HK-2 (cell line): ENCODE results near the gene CLCA2.

ENCODE experiments used
- DNase-seq: peaks from one replicate; pipeline ENCODE4 v3.0.0-alpha.2; 2018; ENCODE audit not compliant: unreplicated experiment

Gene CLCA2

DNA sequence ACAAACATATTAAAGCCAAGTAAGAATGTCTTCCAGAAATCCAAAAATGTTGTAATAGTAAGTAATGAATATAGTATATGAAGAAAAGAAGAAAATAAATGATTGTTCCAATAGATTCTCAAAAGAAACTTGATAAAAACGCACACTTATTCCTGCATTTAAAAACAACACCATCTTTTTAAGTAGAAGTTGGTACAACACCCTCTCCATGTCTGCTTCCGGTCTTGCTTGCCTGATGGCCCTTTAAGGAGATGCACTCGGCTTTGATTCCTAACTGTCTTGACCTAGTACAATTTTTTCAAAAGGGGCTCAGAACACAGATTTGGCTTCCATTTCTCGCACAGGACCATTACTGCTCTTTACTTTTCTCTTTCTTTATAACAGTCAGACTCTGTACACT lies 53.7 kb downstream of the CLCA2 start:
- DNase-seq = no peak

DNA sequence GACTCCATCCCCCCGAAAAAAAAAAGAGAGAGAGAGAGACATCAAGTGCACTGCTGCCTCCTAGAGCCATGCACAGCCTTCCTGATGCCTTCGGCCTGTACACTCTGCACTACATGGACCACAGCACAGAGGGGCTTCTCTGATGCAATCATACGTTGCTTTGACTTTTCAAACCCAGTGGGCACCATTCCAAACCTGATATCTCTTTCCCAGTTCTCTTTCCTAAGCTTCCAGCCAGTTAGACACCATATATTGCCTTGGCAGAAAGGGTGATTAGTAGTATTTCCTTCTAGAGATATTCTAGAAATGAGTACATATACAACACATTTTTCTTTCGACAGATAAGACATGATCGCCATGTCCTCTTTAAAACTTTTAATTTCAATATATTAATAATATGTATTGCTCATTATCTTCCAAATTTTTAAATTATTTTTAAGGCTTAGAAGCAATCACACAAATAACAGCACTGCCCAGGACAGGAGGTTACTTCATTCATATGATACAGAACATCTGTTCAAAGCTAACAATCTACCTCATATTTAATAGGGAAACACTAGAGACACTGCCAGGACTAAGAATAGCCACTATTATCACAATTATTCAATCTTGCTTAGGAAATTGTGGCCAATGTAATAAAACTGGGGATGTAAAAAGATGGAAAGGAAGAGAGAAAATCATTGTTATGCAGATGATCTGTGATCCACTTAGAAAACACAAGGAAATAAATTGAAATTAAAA lies 54.6 kb downstream of the CLCA2 start:
- DNase-seq = no peak

DNA sequence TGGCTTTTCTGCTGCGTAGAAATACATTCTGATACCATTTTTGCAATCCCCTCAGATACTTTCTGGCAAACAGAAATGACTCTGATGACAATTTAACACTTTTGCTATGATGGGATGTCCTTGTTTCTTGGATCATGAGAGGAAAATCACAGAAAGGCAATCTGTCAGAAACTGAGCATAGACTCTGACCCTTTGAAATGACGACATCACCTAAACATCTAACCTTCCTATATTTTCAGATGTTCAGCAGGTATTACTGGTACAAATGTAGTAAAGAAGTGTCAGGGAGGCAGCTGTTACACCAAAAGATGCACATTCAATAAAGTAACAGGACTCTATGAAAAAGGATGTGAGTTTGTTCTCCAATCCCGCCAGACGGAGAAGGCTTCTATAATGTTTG lies 58.0 kb downstream of the CLCA2 start:
- no peak for DNase-seq

DNA sequence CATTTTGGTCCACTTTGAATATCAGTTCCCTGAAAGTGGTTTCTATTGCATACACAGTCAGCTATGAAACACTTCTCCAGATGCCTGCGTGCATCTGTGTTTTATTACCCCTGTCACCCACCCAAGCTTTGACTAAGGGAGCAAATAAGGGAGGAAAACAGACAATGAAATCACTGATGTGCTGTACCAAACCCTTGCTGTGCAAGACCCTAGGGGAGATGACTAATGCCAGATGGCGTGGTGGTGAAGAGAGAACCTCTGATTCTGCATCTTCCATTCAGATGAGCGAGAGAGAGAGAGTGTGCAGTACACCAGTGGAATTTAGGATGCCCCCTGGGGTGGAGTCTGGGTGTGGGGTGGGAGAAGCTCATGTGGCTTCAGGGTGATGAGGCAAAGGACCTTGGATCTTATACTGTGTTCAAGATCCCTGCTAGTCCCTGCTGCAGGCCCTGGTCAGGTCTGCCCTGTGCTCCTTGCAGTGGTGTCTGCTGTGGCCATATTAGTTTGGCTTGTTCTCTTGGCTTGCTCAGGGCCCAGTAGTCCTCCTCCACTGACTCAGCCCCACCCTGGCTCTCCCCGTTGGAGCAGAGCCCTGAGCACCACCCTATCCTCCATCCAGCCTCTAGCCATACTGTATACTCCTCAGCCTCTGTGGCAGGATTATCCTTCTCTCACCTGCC lies 63.3 kb downstream of the CLCA2 start:
- no peak for DNase-seq

DNA sequence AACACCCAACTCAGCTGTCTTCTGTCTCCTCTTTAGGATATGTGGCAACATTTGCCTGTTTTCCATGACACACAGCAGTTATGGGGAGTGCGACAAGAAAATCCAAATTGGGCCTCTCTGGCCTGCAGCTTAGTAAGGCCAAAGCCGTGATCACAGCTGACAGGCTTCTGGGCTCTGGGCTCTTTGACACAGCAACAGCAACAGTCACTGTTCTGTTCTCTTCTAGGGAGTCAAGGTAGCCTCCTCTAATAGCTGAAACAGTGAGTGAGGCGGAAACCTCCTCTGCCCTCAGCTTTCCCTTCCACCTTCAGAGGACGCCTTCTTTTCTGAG lies 63.8 kb downstream of the CLCA2 start:
- DNase-seq = no peak

DNA sequence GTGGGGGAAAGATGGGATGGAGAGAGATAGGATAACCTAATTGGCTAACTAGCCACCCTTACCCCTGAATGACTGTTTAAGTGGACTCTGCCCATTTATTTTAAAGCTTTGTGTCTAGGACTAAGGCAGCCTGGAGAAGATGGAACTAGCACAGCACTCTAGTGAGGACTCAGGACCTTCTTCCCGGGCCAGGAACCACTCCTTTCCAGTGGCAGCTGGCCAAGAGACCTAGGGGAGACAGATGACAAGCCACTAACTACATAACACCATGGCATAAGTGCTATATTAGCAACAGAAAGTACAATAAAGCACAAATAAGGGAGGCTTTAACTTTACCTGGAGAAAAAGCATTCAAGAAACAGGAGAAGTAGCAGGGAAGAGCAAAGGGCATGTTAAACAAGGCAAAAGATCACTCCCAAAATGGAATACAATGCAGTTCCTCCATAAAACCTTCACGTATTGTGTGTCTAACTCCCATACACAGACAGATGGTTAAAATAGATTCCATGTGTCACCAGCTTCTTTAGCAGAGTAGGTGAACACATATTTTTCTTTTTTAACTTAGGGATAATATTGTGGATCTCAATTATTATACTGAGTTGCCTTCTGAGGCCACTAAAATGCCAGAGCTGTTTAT lies 65.4 kb downstream of the CLCA2 start:
- no peak for DNase-seq

DNA sequence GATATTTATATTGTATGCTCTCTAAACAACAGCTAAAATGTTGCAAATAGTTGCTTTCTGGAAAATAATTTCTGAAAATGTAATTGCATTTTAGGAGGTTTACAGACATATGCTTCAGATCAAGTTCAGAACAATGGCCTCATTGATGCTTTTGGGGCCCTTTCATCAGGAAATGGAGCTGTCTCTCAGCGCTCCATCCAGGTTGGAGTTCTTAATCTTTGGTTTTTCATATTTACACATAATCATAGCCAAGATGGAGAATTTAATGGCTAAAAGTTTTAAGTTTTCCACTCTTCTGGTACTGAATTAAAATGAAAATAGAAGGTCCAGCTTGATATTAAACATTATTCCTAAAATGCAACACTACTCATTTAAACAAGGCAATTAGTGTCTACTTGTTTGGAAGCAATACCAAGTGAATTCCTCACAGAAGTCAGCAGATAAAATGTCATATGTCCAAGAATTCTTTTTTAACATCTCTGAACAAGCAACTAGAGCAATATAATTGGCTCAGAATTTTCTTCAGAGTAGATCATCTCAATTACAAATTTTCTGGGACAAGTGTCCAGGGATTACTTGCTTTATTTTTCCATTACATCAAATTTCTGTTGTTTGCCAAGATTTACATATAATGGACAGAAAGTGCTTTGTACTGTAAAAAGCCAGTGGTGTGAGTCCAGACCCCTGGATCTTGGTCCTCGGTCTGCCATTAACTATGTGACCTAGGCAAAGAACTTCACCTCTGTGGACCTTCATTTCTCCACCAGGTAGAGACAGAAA lies 67.4 kb downstream of the CLCA2 start:
- no peak for DNase-seq

DNA sequence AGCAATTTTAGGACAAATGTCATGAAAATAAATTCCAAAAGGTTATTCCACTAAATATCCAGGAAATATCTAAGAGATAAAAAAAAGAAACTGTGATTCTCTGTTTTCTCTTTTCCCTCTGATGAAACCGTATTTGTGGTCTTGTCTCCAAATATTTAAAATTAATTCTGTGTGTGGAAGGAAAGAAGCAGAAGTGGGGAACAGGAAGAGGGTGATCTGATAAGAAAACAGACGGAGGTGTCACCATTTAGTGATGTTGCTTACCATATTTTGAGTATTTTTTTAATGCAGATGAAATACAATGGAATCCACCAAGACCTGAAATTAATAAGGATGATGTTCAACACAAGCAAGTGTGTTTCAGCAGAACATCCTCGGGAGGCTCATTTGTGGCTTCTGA lies 74.3 kb downstream of the CLCA2 start:
- DNase-seq = no peak

DNA sequence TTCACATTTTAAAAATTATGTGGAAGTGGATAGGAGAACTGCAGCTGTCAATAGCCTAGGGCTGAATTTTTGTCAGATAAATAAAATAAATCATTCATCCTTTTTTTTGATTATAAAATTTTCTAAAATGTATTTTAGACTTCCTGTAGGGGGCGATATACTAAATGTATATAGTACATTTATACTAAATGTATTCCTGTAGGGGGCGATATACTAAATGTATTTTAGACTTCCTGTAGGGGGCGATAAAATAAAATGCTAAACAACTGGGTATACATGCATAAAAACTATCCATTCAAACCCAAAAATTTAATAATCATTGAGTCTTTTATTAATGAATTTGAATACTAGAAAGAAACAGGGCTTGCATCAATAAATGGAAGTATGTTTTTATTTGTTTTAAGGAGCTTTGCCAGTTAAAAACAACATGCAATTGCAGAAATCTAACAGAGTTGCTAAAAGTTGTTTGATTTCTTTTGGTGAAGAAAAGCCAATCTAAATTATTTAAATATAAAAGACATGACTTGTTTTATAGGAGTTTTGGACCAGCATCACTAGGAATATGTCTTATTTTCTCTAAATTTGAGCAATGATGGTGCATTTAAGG lies 76.1 kb downstream of the CLCA2 start:
- no peak for DNase-seq

DNA sequence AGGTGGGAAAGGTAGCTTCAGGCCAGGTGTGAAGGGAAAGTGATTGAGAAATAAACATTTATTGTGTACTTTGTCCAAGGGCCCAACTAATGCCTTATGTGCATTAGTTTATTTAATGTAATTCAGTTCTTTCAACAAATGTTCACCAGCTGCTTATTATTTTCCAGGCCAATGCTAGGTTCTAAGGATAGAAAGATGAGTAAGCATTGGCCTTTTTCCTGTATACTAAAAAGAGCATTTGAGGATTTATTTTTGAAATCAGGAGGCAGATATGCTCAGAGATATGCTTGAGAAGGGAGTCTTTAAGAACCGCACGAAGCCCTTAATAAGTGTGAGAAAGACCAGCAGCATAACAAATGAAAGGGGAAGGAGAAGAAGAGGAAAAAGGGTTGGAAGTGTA lies 76.7 kb downstream of the CLCA2 start:
- DNase-seq = no peak

DNA sequence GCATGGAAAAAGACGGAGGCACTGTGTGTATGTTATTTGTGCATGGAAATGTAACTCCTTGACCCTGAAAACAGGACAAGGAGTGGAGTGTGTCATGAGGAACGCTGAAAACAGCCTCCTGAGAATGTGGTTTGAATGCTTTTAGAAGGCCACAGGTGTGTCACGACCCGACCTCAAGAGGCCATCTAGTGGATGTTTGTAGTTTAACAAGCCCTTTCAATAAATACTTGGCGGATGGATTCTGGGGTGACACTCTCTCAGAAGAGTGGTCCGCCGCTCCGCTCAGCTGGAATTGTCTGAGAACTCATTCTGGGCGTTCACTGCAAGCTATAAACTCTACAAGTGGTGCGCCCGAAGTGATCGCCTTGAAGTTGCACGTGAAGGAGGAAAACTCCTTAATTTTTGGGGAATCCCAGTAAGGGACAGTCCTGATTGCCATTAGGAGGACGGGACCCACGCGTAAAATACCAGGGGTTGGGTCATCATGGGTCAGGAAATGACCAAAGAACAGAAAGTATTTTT lies 78.2 kb downstream of the CLCA2 start:
- DNase-seq = peak; percentile 6

DNA sequence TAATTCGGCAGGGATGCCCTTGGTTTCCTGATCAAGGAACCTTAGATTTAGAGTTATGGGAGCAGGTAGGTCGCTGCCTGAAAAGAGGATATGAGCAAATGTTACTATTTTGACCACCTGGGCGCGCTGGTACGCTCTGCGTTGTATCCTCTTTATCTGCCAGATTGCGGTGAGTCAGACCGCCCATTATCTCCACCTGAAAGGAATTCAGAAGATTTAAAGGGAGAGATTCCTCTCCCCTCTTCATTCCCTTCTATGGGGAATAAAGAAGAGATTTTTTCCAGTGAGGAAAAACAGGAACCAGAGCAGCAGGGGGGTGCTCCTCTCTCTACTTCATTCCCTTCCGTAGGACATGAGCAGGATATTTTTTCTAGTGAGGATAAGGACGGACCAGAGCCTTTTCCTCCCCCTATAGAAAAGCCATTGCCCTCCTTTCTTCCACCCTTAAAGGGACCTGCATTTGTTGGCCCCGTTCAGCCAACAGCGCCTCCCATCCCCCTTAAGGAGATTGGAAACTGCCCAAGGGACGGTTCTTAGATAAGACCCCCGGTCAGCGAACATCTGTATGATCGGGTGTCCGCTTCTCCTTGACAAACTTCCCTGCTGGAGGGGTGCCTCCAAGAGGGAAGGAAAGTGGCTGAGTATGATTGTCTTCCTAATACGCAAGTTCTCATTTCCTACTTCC lies 78.9 kb downstream of the CLCA2 start:
- peak; percentile 8 for DNase-seq

DNA sequence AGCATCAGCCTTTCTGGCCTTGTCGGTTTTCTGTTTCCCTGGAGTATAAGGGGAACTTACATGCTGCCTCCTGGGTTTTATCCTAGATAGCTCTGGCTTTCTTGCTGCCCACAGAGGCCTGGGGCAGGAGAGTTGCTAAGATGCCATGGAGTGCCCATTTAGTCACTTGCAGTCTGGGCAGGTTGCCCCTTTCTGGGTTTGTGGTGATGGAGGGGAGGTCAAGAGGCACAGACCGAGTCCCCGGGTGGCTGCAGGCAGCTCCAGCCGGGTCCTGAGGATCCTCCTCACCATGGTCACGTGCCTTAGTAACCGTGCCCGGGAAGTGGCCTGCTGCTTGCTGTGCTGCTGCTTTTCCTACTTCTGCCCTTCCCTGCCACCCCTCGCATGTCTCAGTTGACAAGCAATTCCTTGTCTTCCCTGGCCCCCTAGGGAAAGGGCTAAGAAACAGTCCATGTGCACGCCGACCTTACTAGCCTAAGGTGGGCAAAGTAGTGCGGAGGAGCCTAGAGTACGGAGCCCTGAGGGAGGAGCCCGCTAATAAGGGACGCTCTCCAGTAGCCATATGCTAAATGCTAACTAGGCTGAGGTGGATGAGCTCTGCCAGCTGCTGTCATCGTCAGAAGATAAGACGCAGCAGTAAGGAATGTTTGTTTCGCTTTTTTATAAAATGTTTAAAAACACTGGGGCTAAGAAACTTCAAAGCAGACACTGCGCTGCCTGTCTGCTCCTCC lies 79.6 kb downstream of the CLCA2 start:
- DNase-seq = no peak

DNA sequence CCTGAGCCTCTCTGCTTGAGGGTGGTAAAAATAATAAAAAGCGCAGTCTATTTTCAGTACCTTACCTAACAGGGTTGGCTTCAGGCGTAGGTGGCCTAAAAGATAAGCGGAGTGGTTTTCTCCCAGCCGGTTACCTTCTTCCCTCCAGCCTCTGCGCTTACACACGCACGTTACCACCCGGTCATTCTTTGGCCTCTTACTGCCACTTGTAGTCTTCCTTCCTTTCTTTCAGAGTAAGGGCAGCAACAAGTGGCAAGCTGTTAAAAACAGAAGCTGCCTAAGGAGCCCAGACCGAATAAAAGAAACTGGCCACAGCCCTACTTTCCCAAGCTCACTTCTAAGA lies 80.1 kb downstream of the CLCA2 start:
- no peak for DNase-seq

DNA sequence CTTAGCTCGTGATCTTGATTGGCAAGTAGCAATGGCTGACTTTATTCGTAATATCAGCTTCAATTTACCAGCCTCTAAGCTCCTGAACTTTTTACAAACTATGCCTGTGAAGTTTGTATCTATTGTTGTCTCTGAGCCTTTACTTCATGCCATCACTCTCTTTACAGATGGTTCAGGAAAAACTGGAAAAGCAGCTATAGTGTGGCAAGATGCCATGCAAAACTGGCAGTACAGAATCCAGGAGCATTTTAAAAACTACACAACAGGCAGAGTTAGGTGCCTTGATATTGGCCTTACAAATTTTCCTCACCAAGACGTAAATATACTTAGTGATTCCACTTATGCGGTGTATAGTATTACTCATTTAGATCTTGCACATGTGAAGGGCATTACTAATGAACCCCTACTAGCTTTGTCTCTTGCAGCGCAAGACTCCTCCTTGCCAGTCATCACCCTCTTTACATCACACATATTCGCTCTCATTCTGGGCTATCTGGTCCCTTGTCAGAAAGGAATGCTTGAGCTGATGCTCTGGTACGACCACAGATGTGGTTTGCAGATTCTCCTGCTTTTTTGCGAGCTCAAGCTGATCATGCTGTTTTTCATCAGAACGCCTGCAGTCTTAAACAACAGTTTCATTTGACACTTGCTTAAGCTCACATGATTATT lies 81.1 kb downstream of the CLCA2 start:
- DNase-seq = no peak

DNA sequence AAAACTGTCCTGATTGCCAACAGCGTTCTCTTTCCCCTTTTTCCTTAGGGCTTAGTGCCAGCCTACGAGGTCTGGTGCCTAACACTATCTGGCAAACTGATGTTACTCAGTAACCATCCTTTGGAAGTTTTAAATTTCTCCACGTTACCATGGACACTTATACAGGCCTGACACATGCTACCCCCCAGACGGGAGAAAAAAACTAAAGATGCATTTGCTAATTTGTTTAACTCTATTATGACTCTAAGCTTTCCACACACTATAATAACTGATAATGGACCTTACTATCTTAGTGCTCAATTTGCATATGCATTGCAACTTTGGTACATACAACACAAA lies 81.6 kb downstream of the CLCA2 start:
- no peak for DNase-seq
